ENCODE results near the gene CAPN6. TPM values are rescaled to one million over a fixed set of nuclear protein-coding genes. Genes with fewer than 3 reads are reported as not detected.

CAPN6 gene
- total RNA-seq, 1 donor from 2014 or later: 0.43 TPM

DNA sequence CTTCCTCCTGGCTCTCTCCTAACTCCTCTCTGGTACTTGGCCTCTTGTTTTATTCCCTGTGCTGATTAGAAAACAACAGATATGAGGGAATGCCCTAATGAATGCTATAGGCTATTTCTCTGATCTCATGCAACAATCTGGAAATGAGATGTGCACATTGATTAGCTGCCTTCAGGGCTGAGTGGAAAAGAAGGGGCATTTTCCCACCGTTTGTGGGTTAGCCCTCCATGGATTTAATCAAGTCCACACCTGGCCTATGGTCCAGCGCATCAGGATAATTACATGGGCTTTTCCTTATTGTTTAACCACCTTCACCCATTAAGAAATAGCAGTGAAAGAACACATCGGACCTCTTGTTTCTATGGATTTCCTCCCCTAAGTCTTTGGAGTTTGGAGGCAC, 70.0 kb downstream of the CAPN6 start:
- Histone ChIP-seq H3K4me1 (no peaks in the 10 kb centered on the region), H3K36me3 (no peaks in the 10 kb centered on the region), H3K9me3 (no peaks in the 10 kb centered on the region), H3K4me3 (no peak overlapping the region), H3K27ac (no peak overlapping the region), H3K27me3 (no peaks in the 10 kb centered on the region)
- intact Hi-C loops (cut with DNase I): no loop called here
- DNase-seq: no peak
- TF ChIP-seq, protein P1, sequence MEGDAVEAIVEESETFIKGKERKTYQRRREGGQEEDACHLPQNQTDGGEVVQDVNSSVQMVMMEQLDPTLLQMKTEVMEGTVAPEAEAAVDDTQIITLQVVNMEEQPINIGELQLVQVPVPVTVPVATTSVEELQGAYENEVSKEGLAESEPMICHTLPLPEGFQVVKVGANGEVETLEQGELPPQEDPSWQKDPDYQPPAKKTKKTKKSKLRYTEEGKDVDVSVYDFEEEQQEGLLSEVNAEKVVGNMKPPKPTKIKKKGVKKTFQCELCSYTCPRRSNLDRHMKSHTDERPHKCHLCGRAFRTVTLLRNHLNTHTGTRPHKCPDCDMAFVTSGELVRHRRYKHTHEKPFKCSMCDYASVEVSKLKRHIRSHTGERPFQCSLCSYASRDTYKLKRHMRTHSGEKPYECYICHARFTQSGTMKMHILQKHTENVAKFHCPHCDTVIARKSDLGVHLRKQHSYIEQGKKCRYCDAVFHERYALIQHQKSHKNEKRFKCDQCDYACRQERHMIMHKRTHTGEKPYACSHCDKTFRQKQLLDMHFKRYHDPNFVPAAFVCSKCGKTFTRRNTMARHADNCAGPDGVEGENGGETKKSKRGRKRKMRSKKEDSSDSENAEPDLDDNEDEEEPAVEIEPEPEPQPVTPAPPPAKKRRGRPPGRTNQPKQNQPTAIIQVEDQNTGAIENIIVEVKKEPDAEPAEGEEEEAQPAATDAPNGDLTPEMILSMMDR (IDR thresholded peaks at IDR 0.05): no peak
- no peak for ATAC-seq

DNA sequence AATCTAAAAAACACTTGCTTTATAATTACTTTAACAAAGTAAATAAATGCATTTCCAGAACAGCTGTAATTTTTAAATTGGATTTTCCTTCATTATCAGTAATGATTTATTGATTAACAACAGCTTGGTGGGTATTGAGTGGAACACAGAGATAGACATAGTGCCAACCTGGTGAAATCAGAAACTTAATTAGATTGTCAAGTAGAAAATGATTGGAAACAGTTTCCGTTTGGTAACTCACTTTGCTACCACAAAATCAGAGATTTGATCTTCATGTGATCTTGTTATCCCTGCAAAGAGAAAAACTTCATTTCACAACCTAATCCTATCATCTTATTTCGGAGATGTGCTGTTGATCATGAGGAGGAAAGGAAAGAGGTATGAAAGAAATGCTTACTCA, 70.8 kb downstream of the CAPN6 start:
- intact Hi-C loops (cut with DNase I): no loop called here
- Histone ChIP-seq H3K9me3 (no peaks in the 10 kb centered on the region), H3K27ac (no peak overlapping the region), H3K27me3 (no peaks in the 10 kb centered on the region), H3K4me1 (no peaks in the 10 kb centered on the region), H3K36me3 (no peaks in the 10 kb centered on the region), H3K4me3 (no peak overlapping the region)
- TF ChIP-seq, protein P1 (IDR thresholded peaks at IDR 0.05): no peak
- no peak for ATAC-seq
- DNase-seq: no peak

Other genes with a start within 250 kb of the CAPN6 start
- gene PAK3, start 174.3 kb downstream of the CAPN6 start, total RNA-seq: 1.4 TPM
- not detected for gene DCX, start 141.7 kb upstream of the CAPN6 start, total RNA-seq
- 1.6 TPM for gene SERTM2, start 241.2 kb upstream of the CAPN6 start, total RNA-seq

Measured in upper lobe of right lung (tissue), 1 donor.